Measurements from ENCODE around the gene PPP1R9B. TPM values are rescaled to one million over a fixed set of nuclear protein-coding genes. Genes with fewer than 3 reads are reported as not detected.

The PPP1R9B gene
- total and polyA plus RNA-seq, 2 donors (not counting 1 experiment from before 2014, with no cell fraction given): 80.7 to 220 TPM

DNA sequence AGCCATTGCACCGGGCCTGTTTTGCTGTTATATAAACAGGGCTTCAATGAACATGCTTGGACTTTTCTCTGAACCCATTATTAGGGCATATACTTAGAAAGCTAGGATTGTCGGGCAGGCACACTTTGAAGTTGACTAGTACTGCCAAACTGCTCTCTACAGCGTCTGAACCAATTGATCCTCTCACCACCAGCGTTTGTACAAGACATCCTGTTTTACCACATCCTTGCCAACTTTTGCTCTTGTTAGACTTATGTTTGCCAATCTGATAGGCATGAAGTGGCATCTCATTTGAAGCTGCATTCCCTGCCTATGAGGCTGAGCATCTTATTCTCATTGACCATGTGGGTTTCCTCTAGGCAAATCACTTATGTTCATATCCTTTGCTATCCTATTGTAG, 7.4 kb upstream of the PPP1R9B start:
- ATAC-seq (ENCODE audit: low read depth): no peak
- POLR2A ChIA-PET: no interaction called here

More for the DNA sequence above, 7.4 kb upstream of the PPP1R9B start:
- H3K4me2 ChIP-seq (replicated peaks; ENCODE audit: low read depth, low read length, poor library complexity, severe bottlenecking): no peak overlapping the region
- H3K9me3 Mint-ChIP-seq (ENCODE audit: insufficient read depth): no peaks in the 10 kb centered on the region
- H4K20me1 ChIP-seq (ENCODE audit: control insufficient read depth, insufficient read depth, low read length, poor library complexity, severe bottlenecking): no peaks in the 10 kb centered on the region
- no peak overlapping the region for H3K27ac ChIP-seq (ENCODE audit: low read length in 2 of 2)
- no peak for TF ChIP-seq CTCF (IDR thresholded peaks at IDR 0.05)
- no peak for TF ChIP-seq EZH2 (IDR thresholded peaks at IDR 0.05; ENCODE audit: borderline replicate concordance, insufficient read depth, low read depth, low read length, poor library complexity, severe bottlenecking)
- DNase-seq: no peak
- no peaks in the 10 kb centered on the region for H3K9me3 ChIP-seq (ENCODE audit: control extremely low read depth in 1 of 3, control insufficient read depth in 2 of 3, insufficient read depth in 1 of 3, low read length in 2 of 3)
- H3K9ac ChIP-seq (ENCODE audit: low read length): no peak overlapping the region
- H3K27me3 ChIP-seq (replicated peaks in 1 of 4; ENCODE audit: control extremely low read depth in 1 of 4, control insufficient read depth in 3 of 4, insufficient read depth in 4 of 4, low read length in 3 of 4): no peaks in the 10 kb centered on the region
- peaks cover 19 to 34% of the 10 kb centered on the region in 2 donors for H3K4me1 ChIP-seq (ENCODE audit: control insufficient read depth in 2 of 2, insufficient read depth in 2 of 2, low read length in 2 of 2)
- CTCF ChIA-PET: interaction anchor here (1.0 to 1.6 kb wide), 2 partner anchors 10 to 43 kb away, joined by 4 read pairs; no protein-coding TSS in a partner anchor
- H3K27me3 Mint-ChIP-seq: no peaks in the 10 kb centered on the region
- intact Hi-C loops (cut with micrococcal nuclease): no loop called here
- H3K4me3 ChIP-seq (ENCODE audit: control extremely low read depth in 1 of 5, extremely low read depth in 1 of 5, insufficient read depth in 1 of 5, low read depth in 2 of 5, low read length in 4 of 5): no peak overlapping the region
- no peak overlapping the region for H3K4me3 Mint-ChIP-seq
- peaks cover 12% of the 10 kb centered on the region for H3K79me2 ChIP-seq (ENCODE audit: control insufficient read depth, insufficient read depth, low read length)
- 74% methylated on average over 4 of the region's 4 CpGs for WGBS (ENCODE audit: insufficient coverage)
- H3K36me3 ChIP-seq (replicated peaks in 1 of 2; ENCODE audit: control extremely low read depth in 1 of 2, control insufficient read depth in 1 of 2, extremely low read depth in 1 of 2, insufficient read depth in 2 of 2, low read length in 1 of 2): no peaks in the 10 kb centered on the region
- peaks cover 35% of the 10 kb centered on the region for H3K4me1 Mint-ChIP-seq
- H3K27ac Mint-ChIP-seq: no peak overlapping the region
- no peak overlapping the region for H2AFZ ChIP-seq (ENCODE audit: insufficient read depth, low read depth, low read length, poor library complexity, severe bottlenecking)
